D721Med (cell line): Measurements from ENCODE around the gene IQCE.

Source experiments
- DNase-seq: peaks from one replicate; pipeline ENCODE4 v3.0.0; 2011; ENCODE audit warnings: low spot score; ENCODE audit not compliant: insufficient read length
- FAIRE-seq: peaks from 2 replicates; lab custom pipeline; 2011; peaks lifted over from hg19 to GRCh38; lab: Jason Lieb, UNC
- CTCF ChIP-seq: IDR thresholded peaks from 2 replicates; pipeline ENCODE4 v1.5.1; 2012; ENCODE audit warnings: mild to moderate bottlenecking, control low read depth; ENCODE audit not compliant: insufficient read depth; ENCODE audit errors: missing control alignments

The IQCE gene

GRCh38 chr7:2558629-2559282 is at the start of gene IQCE:
Gene IQCE (plus strand): TSS chr7:2558979. CDS start chr7:2559182, 203 bp downstream.
- FAIRE-seq, result no peak
- peak; percentile 59 for DNase-seq
- no peak for TF ChIP-seq CTCF

- FAIRE-seq, result no peak
- DNase-seq, result no peak
- TF ChIP-seq CTCF, result no peak
These were observed 49.4 kb upstream of the IQCE start for GRCh38 chr7:2509298-2509906.

- TF ChIP-seq CTCF, result no peak
- DNase-seq (no peak), FAIRE-seq (no peak)
These were observed 48.5 kb upstream of the IQCE start for GRCh38 chr7:2510130-2510776.

GRCh38 chr7:2510909-2511768 is 47.6 kb upstream of the IQCE start:
- FAIRE-seq (no peak), DNase-seq (peak; percentile 72)
- no peak for TF ChIP-seq CTCF

- DNase-seq (no peak), FAIRE-seq (no peak)
- no peak for TF ChIP-seq CTCF
These were observed 47.0 kb upstream of the IQCE start for GRCh38 chr7:2511769-2512168.

GRCh38 chr7:2512179-2512661 is 46.6 kb upstream of the IQCE start:
- TF ChIP-seq CTCF, result no peak
- DNase-seq, result peak; percentile 64
- FAIRE-seq, result no peak
